Activated CD4-positive, alpha-beta T cell treated with anti-CD3 and anti-CD28 coated beads, Interleukin-2, Interleukin-4, amounts not matched to agents 100 ng/mL and 50 ng/mL, durations not matched to agents 16 hours and 8 hours (primary cell): ENCODE measurements around the gene MED25.

Experiments used
- DNase-seq: peaks from one replicate; pipeline ENCODE4 v3.0.0-alpha.2; 2020; ENCODE audit warnings: low spot score

MED25 gene

GRCh38 chr19:49858088-49858985 is 40.2 kb downstream of the MED25 start:
- no peak for DNase-seq

- no peak for DNase-seq
Measured at GRCh38 chr19:49859682-49860335, 41.7 kb downstream of the MED25 start.

- no peak for DNase-seq
Measured at GRCh38 chr19:49860336-49861102, 42.4 kb downstream of the MED25 start.

GRCh38 chr19:49861107-49861506 is 43.0 kb downstream of the MED25 start:
- DNase-seq = no peak

GRCh38 chr19:49861541-49862378 is 43.7 kb downstream of the MED25 start:
- DNase-seq = no peak

- no peak for DNase-seq
Measured at GRCh38 chr19:49862391-49863253, 44.5 kb downstream of the MED25 start.

GRCh38 chr19:49863254-49863934 is 45.3 kb downstream of the MED25 start:
- no peak for DNase-seq

- DNase-seq = no peak
Measured at GRCh38 chr19:49863935-49864320, 45.8 kb downstream of the MED25 start.

- DNase-seq = no peak
Measured at GRCh38 chr19:49864890-49865289, 46.8 kb downstream of the MED25 start.

GRCh38 chr19:49866933-49867782 is 49.1 kb downstream of the MED25 start, which contains the start of gene PNKP:
TSS of gene PNKP (minus strand) at chr19:49867576. CDS start at chr19:49867204, 372 bp downstream.
- DNase-seq = peak; percentile 85

GRCh38 chr19:49869009-49869483 is 51.0 kb downstream of the MED25 start:
- no peak for DNase-seq

- DNase-seq = peak; percentile 99
Measured at GRCh38 chr19:49869484-49870308, 51.6 kb downstream of the MED25 start.

- DNase-seq = no peak
Measured at GRCh38 chr19:49870309-49870901, 52.3 kb downstream of the MED25 start.

- no peak for DNase-seq
Measured at GRCh38 chr19:49871349-49871985, 53.4 kb downstream of the MED25 start.

GRCh38 chr19:49872245-49873128 is 54.4 kb downstream of the MED25 start:
- DNase-seq = no peak

GRCh38 chr19:49873129-49873521 is 55.0 kb downstream of the MED25 start:
- DNase-seq = no peak
